CD14-positive monocyte (primary cell): ENCODE measurements around the gene HBG2. TPM values are rescaled to one million over a fixed set of nuclear protein-coding genes. Genes with fewer than 3 reads are reported as not detected.

ENCODE experiments used
- DNase-seq, 3 donors: peaks; one replicate each; pipeline ENCODE4 v3.0.0-alpha.2; 2011 to 2022
- H2AFZ ChIP-seq: 2 replicates; pipeline ENCODE4 v1.6.0; 2012; ENCODE audit warnings: mild to moderate bottlenecking, low read depth, low read length, inconsistent platforms; ENCODE audit not compliant: insufficient read depth, poor library complexity, severe bottlenecking
- H3K27ac ChIP-seq, 2 donors: 1 replicate in 1 of 2; 2 replicates in 1 of 2; pipeline ENCODE4 v1.5.1; 2012 to 2013; ENCODE audit warnings: low read length in 2 of 2, control low read depth in 1 of 2, inconsistent platforms in 1 of 2, low read depth in 1 of 2, mild to moderate bottlenecking in 1 of 2
- H3K27me3 ChIP-seq, 2 donors: one replicate each; pipeline versions ENCODE4 v1.6.0 to v1.6.1; 2011 to 2013; ENCODE audit warnings: low read length in 2 of 2; ENCODE audit not compliant: control insufficient read depth in 2 of 2, insufficient read depth in 2 of 2
- H3K36me3 ChIP-seq, 2 donors: replicated peaks in 1 of 2; 1 replicate in 1 of 2; 2 replicates in 1 of 2; pipeline versions ENCODE4 v1.5.1 to v1.6.1; 2012 to 2013; ENCODE audit warnings: low read length in 2 of 2, control low read depth in 1 of 2, inconsistent platforms in 1 of 2, mild to moderate bottlenecking in 1 of 2; ENCODE audit not compliant: insufficient read depth in 2 of 2, control insufficient read depth in 1 of 2
- H3K4me1 ChIP-seq, 2 donors: 1 replicate in 1 of 2; 2 replicates in 1 of 2; pipeline versions ENCODE4 v1.5.1 to v1.6.1; 2012 to 2013; ENCODE audit warnings: low read length in 2 of 2, control low read depth in 1 of 2, inconsistent platforms in 1 of 2, mild to moderate bottlenecking in 1 of 2, moderate library complexity in 1 of 2; ENCODE audit not compliant: insufficient read depth in 2 of 2, control insufficient read depth in 1 of 2
- H3K4me2 ChIP-seq: replicated peaks from 2 replicates; pipeline ENCODE3; 2012; ENCODE audit warnings: low read length, moderate library complexity, mild to moderate bottlenecking; ENCODE audit not compliant: poor library complexity, severe bottlenecking; ENCODE audit errors: extremely low read depth
- H3K4me3 ChIP-seq, 3 experiments: fragments of 200-600 bp in 1 of 3; sonication (generic) in 1 of 3; replicated peaks in 1 of 3; 1 replicate in 2 of 3; 2 replicates in 1 of 3; pipeline ENCODE4 v1.5.1; 2011 to 2013; ENCODE audit warnings: low read length in 3 of 3, mild to moderate bottlenecking in 3 of 3, control low read depth in 2 of 3, low read depth in 2 of 3, inconsistent platforms in 1 of 3, moderate library complexity in 1 of 3
- H3K79me2 ChIP-seq: 2 replicates; pipeline ENCODE4 v1.6.0; 2012; ENCODE audit warnings: mild to moderate bottlenecking, control low read depth, inconsistent platforms, low read length, moderate library complexity; ENCODE audit not compliant: insufficient read depth
- H3K9ac ChIP-seq: 2 replicates; pipeline ENCODE4 v1.6.0; 2017; ENCODE audit warnings: low read length, mild to moderate bottlenecking; ENCODE audit not compliant: insufficient read depth, poor library complexity, severe bottlenecking
- H3K9me3 ChIP-seq, 2 donors: replicated peaks in 1 of 2; 1 replicate in 1 of 2; 2 replicates in 1 of 2; pipeline versions ENCODE4 v1.5.1 to v1.6.1; 2012 to 2013; ENCODE audit warnings: low read length in 2 of 2, control low read depth in 1 of 2; ENCODE audit not compliant: control insufficient read depth in 1 of 2, insufficient read depth in 1 of 2
- H4K20me1 ChIP-seq: 2 replicates; pipeline ENCODE4 v1.6.0; 2012; ENCODE audit warnings: mild to moderate bottlenecking, low read length, control low read depth, moderate library complexity; ENCODE audit not compliant: insufficient read depth
- H3K27ac Mint-ChIP-seq, 7 donors: one replicate each; pipeline ENCODE4 v1.8.0; 2020; ENCODE audit warnings: mild to moderate bottlenecking in 7 of 7, mixed read lengths in 7 of 7, moderate library complexity in 6 of 7, inconsistent platforms in 2 of 7
- H3K27me3 Mint-ChIP-seq, 3 donors: one replicate each; pipeline ENCODE4 v1.8.0; 2021 to 2022; ENCODE audit warnings: low read depth in 3 of 3, mild to moderate bottlenecking in 3 of 3, mixed read lengths in 3 of 3, moderate library complexity in 3 of 3, inconsistent platforms in 1 of 3
- H3K36me3 Mint-ChIP-seq, 2 donors: one replicate each; pipeline ENCODE4 v1.8.0; 2020; ENCODE audit warnings: mixed read lengths in 2 of 2, inconsistent platforms in 1 of 2, mild to moderate bottlenecking in 1 of 2
- H3K4me1 Mint-ChIP-seq: one replicate; pipeline ENCODE4 v1.8.0; 2020; ENCODE audit warnings: mild to moderate bottlenecking, mixed read lengths
- H3K4me3 Mint-ChIP-seq, 2 donors: one replicate each; pipeline ENCODE4 v1.8.0; 2020; ENCODE audit warnings: mild to moderate bottlenecking in 2 of 2, mixed read lengths in 2 of 2, moderate library complexity in 1 of 2
- H3K9me3 Mint-ChIP-seq, 7 donors: one replicate each; pipeline ENCODE4 v1.8.0; 2020 to 2022; ENCODE audit warnings: mixed read lengths in 7 of 7, mild to moderate bottlenecking in 6 of 7, moderate library complexity in 6 of 7, inconsistent platforms in 2 of 7
- CTCF ChIP-seq: fragments of 200-600 bp; IDR thresholded peaks from one replicate; pipeline ENCODE4 v1.8.0; 2022; ENCODE audit warnings: antibody characterized with exemption, mild to moderate bottlenecking
- WGBS: methylation state at CpG from one replicate; pipeline ENCODE4 v1.1.5; 2013; ENCODE audit warnings: missing lambda C conversion rate; ENCODE audit not compliant: insufficient coverage; 5-methylcytosine and 5-hydroxymethylcytosine counted together
- intact Hi-C, 2 donors: fragments of 100-400 bp; cut with micrococcal nuclease; formaldehyde crosslinking; loops; one replicate each; pipeline versions ENCODE4 v1.15.0 to v1.15.1; 2023
- polyA plus RNA-seq, 3 donors: library from polyadenylated mRNA; depleted of rRNA in 1 of 3; unstranded in 2 of 3; stranded (reverse) in 1 of 3; fragments of 300-500 nt in 2 of 3; fragments of >200 nt in 1 of 3; fragmentation: Illumina TruSeq in 2 of 3; gene quantifications; 1 replicate in 2 of 3; 2 replicates in 1 of 3; pipeline ENCODE4 v1.2.3, GENCODE V29; 2012 to 2021

HBG2 gene
- polyA plus RNA-seq, 3 donors = 5.1 TPM; not detected in 2

GRCh38 chr11:5280582-5281102, 26.1 kb upstream of the HBG2 start:
- Histone ChIP-seq H3K79me2 (no peaks in the 10 kb centered on the region), H3K27ac (no peak overlapping the region), H3K27me3 (no peaks in the 10 kb centered on the region), H4K20me1 (no peaks in the 10 kb centered on the region), H3K4me1 (peaks cover 0 to 4% of the 10 kb centered on the region in 2 donors), H3K4me3 (no peak overlapping the region), H3K36me3 (no peaks in the 10 kb centered on the region), H3K4me2 (no peak overlapping the region), H3K9me3 (no peaks in the 10 kb centered on the region), H3K9ac (no peak overlapping the region), H2AFZ (no peak overlapping the region)
- peaks cover 0 to 3% (median under 1%) of the 10 kb centered on the region in 7 donors for H3K9me3 Mint-ChIP-seq
- H3K36me3 Mint-ChIP-seq = no peaks in the 10 kb centered on the region
- H3K4me1 Mint-ChIP-seq = peaks cover 4% of the 10 kb centered on the region
- WGBS = 28% methylated on average over 2 of the region's 3 CpGs
- no peak overlapping the region for H3K4me3 Mint-ChIP-seq
- peak overlapping the region in 2 of 7 donors; percentile 67 to 77 for H3K27ac Mint-ChIP-seq
- H3K27me3 Mint-ChIP-seq = peaks cover 0 to 3% (median 1%) of the 10 kb centered on the region in 3 donors
- TF ChIP-seq CTCF = no peak
- DNase-seq = peak; percentile 43 to 83 (median 52)
- intact Hi-C loops = no loop called here

GRCh38 chr11:5279471-5280090, 25.0 kb upstream of the HBG2 start:
- no peak for DNase-seq

More at GRCh38 chr11:5279471-5280090, 25.0 kb upstream of the HBG2 start:
- no peaks in the 10 kb centered on the region for H3K27me3 ChIP-seq
- no peak overlapping the region for H3K4me2 ChIP-seq
- Mint-ChIP-seq H3K9me3 (peaks cover 0 to 3% (median 0%) of the 10 kb centered on the region in 7 donors), H3K27ac (no peak overlapping the region), H3K4me1 (peaks cover 4% of the 10 kb centered on the region), H3K27me3 (peaks cover 0 to 3% (median 1%) of the 10 kb centered on the region in 3 donors), H3K36me3 (no peaks in the 10 kb centered on the region), H3K4me3 (no peak overlapping the region)
- no peaks in the 10 kb centered on the region for H3K9me3 ChIP-seq
- H3K79me2 ChIP-seq = no peaks in the 10 kb centered on the region
- no peak overlapping the region for H3K4me3 ChIP-seq
- H4K20me1 ChIP-seq = no peaks in the 10 kb centered on the region
- no peaks in the 10 kb centered on the region for H3K36me3 ChIP-seq
- no peak overlapping the region for H3K27ac ChIP-seq
- WGBS = 100% methylated on average over 1 of the region's 4 CpGs
- no peak for TF ChIP-seq CTCF
- no peak overlapping the region for H2AFZ ChIP-seq
- intact Hi-C loops = no loop called here
- peaks cover 0 to 4% of the 10 kb centered on the region in 2 donors for H3K4me1 ChIP-seq
- H3K9ac ChIP-seq = no peak overlapping the region
